GM19035 (cell line): ENCODE results near the gene RAP2B.

Source experiments
- ATAC-seq: cut with Tn5 transposase; IDR thresholded peaks from one replicate; pipeline ENCODE4 v1.9.1; 2021; ENCODE audit not compliant: unreplicated experiment

Gene RAP2B

GRCh38 chr3:153159771-153160397, 2.1 kb upstream of the RAP2B start:
- ATAC-seq, result no peak

GRCh38 chr3:153160451-153161137, 1.4 kb upstream of the RAP2B start:
- peak; percentile 24 for ATAC-seq

- peak; percentile 73 for ATAC-seq
Measured at GRCh38 chr3:153161138-153161713, 800 bp upstream of the RAP2B start.

- peak; percentile 13 for ATAC-seq
Measured at GRCh38 chr3:153162513-153163392, 727 bp downstream of the RAP2B start.

GRCh38 chr3:153163393-153163724, 1.3 kb downstream of the RAP2B start:
- ATAC-seq, result no peak

- no peak for ATAC-seq
Measured at GRCh38 chr3:153163756-153164550, 1.9 kb downstream of the RAP2B start.

DNA sequence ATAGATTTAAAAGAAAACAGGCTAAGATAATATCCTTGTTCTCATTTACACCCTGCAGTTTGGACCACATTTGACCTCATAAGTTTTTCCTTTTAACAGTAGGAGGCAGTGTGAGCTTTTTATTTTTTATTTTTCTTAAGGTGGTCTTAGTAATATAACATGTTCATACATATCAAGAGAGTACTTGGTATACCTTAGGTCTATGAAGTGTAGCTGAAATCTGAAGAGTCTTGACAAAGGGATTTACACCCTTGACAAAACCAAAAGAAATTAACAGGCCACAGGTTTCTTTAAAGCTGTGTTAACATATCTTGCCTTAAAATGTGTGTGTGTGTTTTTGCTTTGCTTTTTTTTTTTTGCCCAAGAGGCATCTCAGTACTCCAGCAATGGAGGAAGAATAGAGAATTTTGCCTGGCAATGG, 3.2 kb downstream of the RAP2B start:
- no peak for ATAC-seq

GRCh38 chr3:153166206-153166605, 4.2 kb downstream of the RAP2B start:
- ATAC-seq, result no peak

DNA sequence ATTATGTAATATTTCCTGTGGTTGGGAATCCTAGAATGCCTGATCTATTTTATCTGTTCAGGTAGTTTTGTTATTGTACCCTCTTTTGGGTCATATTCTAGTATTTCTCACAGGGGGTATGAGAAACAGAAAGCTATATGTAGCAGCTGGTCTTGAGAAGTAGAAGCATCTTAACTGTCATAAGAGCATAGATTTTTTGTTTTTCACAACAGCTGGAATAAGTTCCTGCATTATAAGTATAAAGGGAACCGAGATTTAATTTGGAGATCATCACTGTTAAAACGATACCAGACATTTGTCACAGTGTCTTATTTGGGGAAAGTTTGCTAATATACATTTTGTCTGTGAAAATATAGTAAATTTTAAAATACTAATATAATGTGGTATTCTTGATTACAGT, 4.8 kb downstream of the RAP2B start:
- no peak for ATAC-seq

DNA sequence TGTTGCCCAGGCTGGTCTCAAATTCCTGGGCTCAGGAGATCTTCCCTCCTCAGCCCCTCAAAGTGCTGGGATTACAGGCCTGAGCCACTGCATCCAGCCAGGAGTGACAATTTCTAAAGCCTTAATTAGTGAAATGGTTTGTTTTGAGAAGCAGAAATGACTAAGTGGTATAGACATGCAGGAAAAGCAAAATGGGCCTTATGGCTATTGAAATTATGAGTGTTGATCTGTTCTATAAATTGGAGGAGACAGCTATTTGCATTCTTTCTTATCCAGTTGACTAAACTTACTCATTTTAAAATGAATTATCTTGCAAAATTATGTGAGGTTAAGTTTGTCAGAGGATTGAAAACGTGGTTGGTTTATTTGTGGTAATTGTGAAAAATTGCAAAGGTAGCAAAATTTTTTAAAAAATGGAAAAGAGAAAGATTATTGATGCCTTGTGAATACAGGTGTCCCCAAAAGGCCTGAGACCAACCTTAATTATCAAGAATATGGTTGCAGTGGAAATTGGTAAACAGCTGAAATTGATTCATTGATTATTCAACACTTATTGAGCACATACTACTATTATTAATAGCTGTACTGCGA, 7.9 kb downstream of the RAP2B start:
- no peak for ATAC-seq

- no peak for ATAC-seq
Measured at GRCh38 chr3:153171256-153171655, 9.2 kb downstream of the RAP2B start.

DNA sequence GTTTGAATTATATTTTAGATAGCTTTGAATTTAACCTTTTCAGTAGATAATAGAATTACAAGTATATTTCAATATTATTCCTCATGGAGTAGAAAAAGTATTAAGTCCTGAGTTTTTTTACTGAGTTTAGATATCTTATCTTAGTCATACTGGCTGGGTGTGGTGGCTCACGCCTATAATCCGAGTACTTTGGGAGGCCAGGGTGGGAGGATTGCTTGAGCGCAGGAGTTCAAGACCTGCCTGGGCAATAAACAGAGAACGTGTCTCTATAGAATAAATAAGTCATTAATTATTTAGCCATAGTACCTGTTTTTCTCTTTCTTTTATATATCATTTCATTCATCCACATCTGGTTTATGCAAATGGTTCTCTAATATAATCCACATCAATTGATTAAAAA, 9.9 kb downstream of the RAP2B start:
- ATAC-seq, result no peak

DNA sequence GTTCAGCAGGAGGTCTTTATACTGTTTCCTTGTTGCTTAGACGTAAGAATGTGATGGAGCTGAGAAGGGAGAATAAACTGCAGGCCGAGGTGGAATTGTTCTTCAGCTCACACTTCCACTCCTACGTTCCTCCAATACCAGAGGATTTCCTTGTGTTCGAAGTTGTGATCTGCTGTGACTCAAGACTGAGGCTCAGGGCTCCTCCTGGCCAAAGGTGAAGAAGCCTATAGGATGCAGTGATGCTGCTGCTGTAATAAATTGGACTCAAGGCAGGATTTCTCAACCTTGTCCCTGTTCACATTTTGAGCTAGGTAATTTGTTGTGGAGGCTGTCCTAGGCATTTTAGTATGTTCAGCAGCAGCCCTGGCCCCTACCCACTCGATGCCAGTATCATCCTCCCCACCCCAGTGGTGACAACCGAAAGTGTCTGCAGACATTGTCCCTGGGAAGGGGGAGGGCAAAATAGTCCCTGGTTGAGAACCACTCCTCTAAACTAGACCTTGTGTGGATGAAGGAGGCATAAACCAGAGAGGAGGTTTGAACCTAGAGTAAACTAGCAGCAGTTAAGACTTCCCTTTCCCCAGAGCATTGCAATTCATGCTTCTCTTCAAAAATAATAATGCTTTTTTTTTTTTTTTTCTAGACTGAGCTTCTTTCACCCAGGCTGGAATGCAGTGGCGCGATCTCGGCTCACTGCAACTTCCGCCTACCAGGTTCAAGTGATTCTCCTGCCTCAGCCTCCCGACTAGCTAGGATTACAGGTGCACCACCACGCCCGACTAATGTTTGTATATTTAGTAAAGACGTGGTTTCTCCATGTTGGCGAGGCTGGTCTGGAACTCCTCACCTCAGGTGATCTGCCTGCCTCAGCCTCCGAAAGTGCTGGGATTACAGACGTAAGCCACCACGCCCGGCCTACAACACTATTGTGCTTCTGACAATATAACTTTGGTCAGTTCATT, 11.1 kb downstream of the RAP2B start:
- no peak for ATAC-seq

GRCh38 chr3:153173758-153174516, 11.9 kb downstream of the RAP2B start:
- ATAC-seq, result no peak

GRCh38 chr3:153176197-153176596, 14.2 kb downstream of the RAP2B start:
- ATAC-seq, result no peak

- no peak for ATAC-seq
Measured at GRCh38 chr3:153180860-153181372, 18.9 kb downstream of the RAP2B start.

DNA sequence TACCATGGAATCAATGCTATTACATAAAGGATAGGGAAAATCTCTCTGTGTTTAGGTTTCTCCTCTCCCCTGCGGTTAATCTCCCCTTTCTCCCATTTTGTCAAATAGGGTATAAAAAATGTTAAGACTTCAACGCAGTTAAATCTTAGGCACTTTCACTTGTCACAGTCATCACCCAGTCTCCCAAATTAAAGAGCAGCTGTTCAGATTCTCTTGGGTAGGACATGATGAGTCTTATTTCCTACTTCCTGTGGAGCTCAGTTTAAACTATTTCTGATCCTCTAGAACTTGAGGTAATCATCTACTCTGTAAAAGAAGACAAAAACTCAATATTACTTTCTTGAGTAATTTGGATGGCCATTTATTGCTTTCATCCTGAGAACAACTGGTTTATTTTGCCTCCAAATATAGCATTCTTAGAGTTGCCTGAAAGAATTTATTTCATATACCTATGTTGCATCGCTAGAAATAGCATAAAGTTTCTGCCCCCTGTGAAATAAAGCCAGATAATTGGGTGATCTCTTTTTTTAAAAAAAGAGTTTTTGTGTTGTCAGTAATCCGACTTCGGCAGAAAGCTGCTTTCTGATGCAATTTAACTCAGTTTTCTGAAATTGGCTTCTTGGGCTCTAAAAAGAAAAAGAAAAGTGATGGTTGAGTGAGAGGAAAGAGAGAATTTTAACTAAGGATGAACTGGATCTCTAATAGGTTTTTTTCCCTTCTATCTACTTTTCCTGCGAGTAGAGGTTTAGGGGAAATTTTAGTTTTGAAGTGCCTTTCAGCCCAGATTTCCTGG, 20.7 kb downstream of the RAP2B start:
- ATAC-seq, result no peak

DNA sequence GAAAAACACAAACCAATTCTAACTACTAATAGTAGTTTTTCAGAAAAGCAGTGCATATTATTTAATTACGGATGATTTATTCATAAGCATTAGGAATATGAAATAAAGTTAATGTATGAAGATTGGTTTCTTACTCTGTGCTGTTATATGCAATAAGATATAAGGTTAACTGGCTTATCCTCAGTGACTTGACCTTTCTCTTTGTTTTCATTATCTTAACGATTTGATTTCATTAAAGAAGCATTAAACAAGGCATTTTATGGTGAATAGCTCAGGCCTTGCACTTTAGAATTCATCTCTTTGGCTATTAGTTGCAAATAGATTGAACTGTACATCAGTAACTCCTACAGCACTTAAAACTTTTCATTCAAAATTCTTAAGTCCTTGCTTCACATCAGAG, 28.9 kb downstream of the RAP2B start:
- no peak for ATAC-seq
